Panc1 (cell line): ENCODE results near the gene TIPRL. TPM values are rescaled to one million over a fixed set of nuclear protein-coding genes. Genes with fewer than 3 reads are reported as not detected.

Source experiments
- ATAC-seq: fragments of 200-7000 bp; cut with Tn5 transposase; 2 replicates; pipeline ENCODE4 v1.9.1; 2020; ENCODE audit warnings: mild to moderate bottlenecking, moderate library complexity
- BruUV-seq: library from RNA; stranded (reverse); fragments of 400-500 nt; replicated peaks from 2 replicates; lab custom pipeline; 2021; lab: Mats Ljungman, UMichigan
- CTCF ChIA-PET: fragments of 300-600 bp; sonication (Branson Sonifier 250); formaldehyde crosslinking; loops from one replicate; lab custom pipeline; 2022; ENCODE audit warnings: antibody characterized with exemption; lab: Charles Lee
- POLR2A ChIA-PET: fragments of 300-600 bp; sonication (Branson Sonifier 250); formaldehyde crosslinking; loops from one replicate; lab custom pipeline; 2022; ENCODE audit warnings: antibody characterized with exemption; lab: Charles Lee
- DNase-seq: peaks from one replicate; pipeline ENCODE4 v3.0.0-alpha.2; 2010; ENCODE audit warnings: low read depth, low spot score
- H3K27ac ChIP-seq: 2 replicates; pipeline ENCODE4 v1.5.1; 2011; ENCODE audit warnings: mild to moderate bottlenecking, low read length, inconsistent platforms
- H3K27me3 ChIP-seq: fragments of 200-500 bp; sonication (Bioruptor generic); 2 replicates; pipeline ENCODE4 v1.6.0; 2014; ENCODE audit warnings: low read length, inconsistent platforms; ENCODE audit not compliant: control insufficient read depth, insufficient read depth
- H3K36me3 ChIP-seq: fragments of 200-500 bp; sonication (Bioruptor generic); 2 replicates; pipeline ENCODE4 v1.5.1; 2014; ENCODE audit warnings: inconsistent platforms, mild to moderate bottlenecking, low read length, moderate library complexity; ENCODE audit not compliant: control insufficient read depth, insufficient read depth
- H3K4me1 ChIP-seq: 2 replicates; pipeline ENCODE4 v1.5.1; 2011; ENCODE audit warnings: inconsistent platforms, mild to moderate bottlenecking, low read length, moderate library complexity; ENCODE audit not compliant: control insufficient read depth, insufficient read depth
- H3K4me3 ChIP-seq, 2 experiments: 2 replicates each; pipeline ENCODE4 v1.5.1; 2011 to 2012; ENCODE audit warnings: low read depth in 2 of 2, low read length in 2 of 2, mild to moderate bottlenecking in 2 of 2, inconsistent platforms in 1 of 2, moderate library complexity in 1 of 2
- H3K9me3 ChIP-seq: fragments of 200-500 bp; sonication (Bioruptor generic); 2 replicates; pipeline ENCODE4 v1.5.1; 2014; ENCODE audit warnings: low read depth, mild to moderate bottlenecking, inconsistent platforms, low read length, moderate library complexity; ENCODE audit not compliant: control insufficient read depth, insufficient read depth
- CTCF ChIP-seq: fragments of 450-650 bp; IDR thresholded peaks from 2 replicates; pipeline ENCODE4 v1.5.1; 2017; ENCODE audit warnings: mild to moderate bottlenecking
- POLR2AphosphoS5 ChIP-seq: IDR thresholded peaks from 2 replicates; pipeline ENCODE4 v1.6.1; 2012; ENCODE audit warnings: mild to moderate bottlenecking, low read depth, low read length, moderate library complexity
- REST ChIP-seq, 2 experiments: IDR thresholded peaks; 2 replicates each; pipeline ENCODE4 v1.6.1; 2011 to 2012; ENCODE audit warnings: low read depth in 2 of 2, control low read depth in 1 of 2, low read length in 1 of 2, mild to moderate bottlenecking in 1 of 2, moderate library complexity in 1 of 2; ENCODE audit not compliant: insufficient read depth in 1 of 2
- SIN3A ChIP-seq: IDR thresholded peaks from 2 replicates; pipeline ENCODE4 v1.6.1; 2012; ENCODE audit warnings: low read depth, mild to moderate bottlenecking, low read length, moderate library complexity, borderline replicate concordance; ENCODE audit not compliant: insufficient read depth
- TCF7L2 ChIP-seq: IDR thresholded peaks from 2 replicates; pipeline ENCODE4 v1.6.1; 2011; ENCODE audit warnings: mild to moderate bottlenecking, low read depth, low read length, inconsistent platforms
- in situ Hi-C: cut with HindIII; loops from 2 replicates; pipeline ENCODE4 v1.10.0; 2016; ENCODE audit warnings: low sequenced_read_pairs, low pct_unique_long_range_greater_than_20kb
- intact Hi-C: fragments of 100-400 bp; cut with micrococcal nuclease; formaldehyde crosslinking; loops from one replicate; pipeline ENCODE4 v1.10.0; 2022; ENCODE audit not compliant: unreplicated experiment
- total RNA-seq: library from RNA; stranded (reverse); gene quantifications from one replicate; pipeline ENCODE4 v1.2.1, GENCODE V29; 2021; ENCODE audit not compliant: unreplicated experiment

TIPRL gene
- total RNA-seq, 1 experiment from 2014 or later = 48.5 TPM

GRCh38 chr1:168227620-168228019 is 48.9 kb downstream of the TIPRL start:
- Histone ChIP-seq H3K27ac (peak overlapping the region; percentile 62), H3K27me3 (no peaks in the 10 kb centered on the region), H3K4me3 (peak overlapping the region; percentile 85), H3K4me1 (peaks cover 27% of the 10 kb centered on the region), H3K9me3 (peaks cover 4% of the 10 kb centered on the region; the same call in 1 of the 2 replicates), H3K36me3 (peaks cover 4% of the 10 kb centered on the region; the same call in 1 of the 2 replicates)
- POLR2A ChIA-PET = no interaction called here
- in situ Hi-C loops (no loop called here), intact Hi-C loops (no loop called here)
- DNase-seq (no peak), ATAC-seq (no peak)
- TF ChIP-seq TCF7L2 = no peak
- TF ChIP-seq POLR2AphosphoS5 = no peak
- TF ChIP-seq REST (IDR thresholded peaks at IDR 0.05; ENCODE audit: insufficient read depth in 1 of 2, low read depth in 2 of 2, low read length in 1 of 2) = no peak
- TF ChIP-seq CTCF = no peak
- no peak for TF ChIP-seq SIN3A
- BruUV-seq = no TSS peak
- CTCF ChIA-PET = interaction anchor here (0.6 kb wide), 1 partner anchor 18 kb away, joined by 12 read pairs; no protein-coding TSS in a partner anchor

GRCh38 chr1:168229893-168230292 is 51.1 kb downstream of the TIPRL start:
- POLR2A ChIA-PET = no interaction called here
- TF ChIP-seq REST (IDR thresholded peaks at IDR 0.05; ENCODE audit: insufficient read depth in 1 of 2, low read depth in 2 of 2, low read length in 1 of 2) = no peak
- no peak for TF ChIP-seq POLR2AphosphoS5
- no peak for TF ChIP-seq SIN3A
- no peak for TF ChIP-seq TCF7L2
- TF ChIP-seq CTCF = no peak
- CTCF ChIA-PET = no interaction called here
- intact Hi-C loops (no loop called here), in situ Hi-C loops (no loop called here)
- H3K4me3 ChIP-seq = no peak overlapping the region
- DNase-seq (no peak), ATAC-seq (no peak)
- peaks cover 26% of the 10 kb centered on the region for H3K4me1 ChIP-seq
- no peaks in the 10 kb centered on the region for H3K9me3 ChIP-seq
- no peak overlapping the region for H3K27ac ChIP-seq
- H3K36me3 ChIP-seq = peaks cover 6% of the 10 kb centered on the region; the same call in 1 of the 2 replicates
- no TSS peak for BruUV-seq
- no peaks in the 10 kb centered on the region for H3K27me3 ChIP-seq
